Astrocyte (in vitro differentiated cells and primary cell): ENCODE measurements around the gene FGF8.

Experiments
- EZH2 ChIP-seq: IDR thresholded peaks from 2 replicates; pipeline ENCODE4 v1.6.1; 2012; ENCODE audit warnings: mild to moderate bottlenecking, low read length, inconsistent platforms; ENCODE audit not compliant: insufficient read depth
- TF ChIP-seq, protein P1 (sequence below): IDR thresholded peaks from 2 replicates; pipeline ENCODE4 v1.5.1; 2011; ENCODE audit warnings: low read depth, mild to moderate bottlenecking, inconsistent platforms, low read length, moderate library complexity; ENCODE audit not compliant: insufficient read depth

DNA sequence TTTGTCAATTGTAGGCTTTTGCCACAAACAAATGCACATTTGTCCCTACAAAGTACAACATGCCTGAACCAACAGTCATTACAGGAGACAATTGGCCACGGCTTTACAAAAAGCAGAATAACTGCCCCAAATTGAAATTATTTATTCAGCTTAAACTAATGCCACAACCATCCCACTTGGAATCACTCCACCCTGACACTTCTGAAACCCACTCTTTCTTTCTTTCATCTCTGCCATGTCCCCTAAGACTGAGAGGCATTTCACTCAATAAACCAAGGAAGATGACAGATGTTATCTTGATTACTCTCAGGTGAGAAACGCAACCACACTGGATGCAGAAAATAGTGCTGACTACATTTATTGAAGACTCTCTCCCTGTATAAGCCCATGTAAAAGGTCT lies 9.9 kb upstream of the FGF8 start:
- TF ChIP-seq, protein P1, sequence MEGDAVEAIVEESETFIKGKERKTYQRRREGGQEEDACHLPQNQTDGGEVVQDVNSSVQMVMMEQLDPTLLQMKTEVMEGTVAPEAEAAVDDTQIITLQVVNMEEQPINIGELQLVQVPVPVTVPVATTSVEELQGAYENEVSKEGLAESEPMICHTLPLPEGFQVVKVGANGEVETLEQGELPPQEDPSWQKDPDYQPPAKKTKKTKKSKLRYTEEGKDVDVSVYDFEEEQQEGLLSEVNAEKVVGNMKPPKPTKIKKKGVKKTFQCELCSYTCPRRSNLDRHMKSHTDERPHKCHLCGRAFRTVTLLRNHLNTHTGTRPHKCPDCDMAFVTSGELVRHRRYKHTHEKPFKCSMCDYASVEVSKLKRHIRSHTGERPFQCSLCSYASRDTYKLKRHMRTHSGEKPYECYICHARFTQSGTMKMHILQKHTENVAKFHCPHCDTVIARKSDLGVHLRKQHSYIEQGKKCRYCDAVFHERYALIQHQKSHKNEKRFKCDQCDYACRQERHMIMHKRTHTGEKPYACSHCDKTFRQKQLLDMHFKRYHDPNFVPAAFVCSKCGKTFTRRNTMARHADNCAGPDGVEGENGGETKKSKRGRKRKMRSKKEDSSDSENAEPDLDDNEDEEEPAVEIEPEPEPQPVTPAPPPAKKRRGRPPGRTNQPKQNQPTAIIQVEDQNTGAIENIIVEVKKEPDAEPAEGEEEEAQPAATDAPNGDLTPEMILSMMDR: no peak
- no peak for TF ChIP-seq EZH2
